EL (cell line): ENCODE data around the gene LDLRAD3.

ENCODE experiments used
- DNase-seq: peaks from one replicate; pipeline ENCODE4 v3.0.0-alpha.2; 2016

Gene LDLRAD3

DNA sequence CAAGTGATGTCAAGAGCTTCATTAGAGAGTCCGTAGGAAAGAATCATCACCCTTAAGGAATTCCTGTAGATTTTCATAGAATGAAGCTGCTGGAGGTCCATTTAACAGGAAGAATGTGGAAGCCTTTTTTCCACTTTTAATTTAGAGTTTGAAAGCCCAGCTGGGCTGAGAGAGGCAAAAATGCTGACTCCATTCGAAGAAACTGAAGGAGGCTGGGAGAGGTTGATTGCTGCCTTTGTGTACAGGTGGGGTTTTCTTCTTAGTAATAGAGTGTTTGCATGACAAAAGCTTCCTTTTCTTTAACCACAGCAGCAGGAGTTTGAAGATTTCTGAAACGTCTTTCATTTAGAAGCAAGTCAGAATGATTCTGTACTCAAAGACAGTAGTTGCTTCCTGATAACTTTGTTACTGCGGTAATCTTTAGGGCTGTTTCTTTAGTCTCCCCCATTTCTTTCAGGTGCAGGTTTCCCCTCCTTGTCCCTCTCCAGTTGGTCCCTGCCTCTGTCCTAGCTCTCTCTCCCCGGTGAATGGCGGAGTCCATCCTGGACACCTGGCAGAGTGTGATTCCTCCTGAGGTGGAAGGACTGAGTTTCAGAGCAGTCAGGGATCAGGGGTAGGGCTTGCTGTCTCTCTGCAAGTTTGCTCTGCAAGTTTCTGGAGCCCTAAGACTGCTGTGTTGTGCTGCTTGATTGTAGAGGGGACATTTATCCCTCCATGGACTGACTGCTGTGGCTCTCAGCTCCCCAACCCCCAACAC, 166.2 kb downstream of the LDLRAD3 start:
- no peak for DNase-seq

- no peak for DNase-seq
These were observed 167.0 kb downstream of the LDLRAD3 start for GRCh38 chr11:36110668-36111410.

DNA sequence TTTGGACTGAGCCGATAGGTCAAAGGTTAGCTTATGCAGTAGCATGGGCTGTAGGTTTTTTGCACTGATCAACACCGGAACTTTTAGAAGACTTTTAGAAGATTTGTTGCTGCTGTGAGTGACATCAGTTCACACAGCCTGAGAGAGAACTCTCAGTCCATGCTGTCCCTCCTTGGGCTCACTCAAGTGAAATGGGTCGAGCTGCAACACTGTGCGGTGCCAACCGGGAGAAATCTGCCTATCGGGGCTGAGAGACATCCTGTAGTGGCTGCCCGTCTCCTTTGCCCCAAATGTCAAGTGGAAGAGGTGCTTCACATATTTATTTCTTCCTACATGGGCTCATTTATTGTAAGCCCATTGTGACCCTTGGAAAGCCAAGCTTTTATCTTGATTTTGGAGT, 170.2 kb downstream of the LDLRAD3 start:
- no peak for DNase-seq

DNA sequence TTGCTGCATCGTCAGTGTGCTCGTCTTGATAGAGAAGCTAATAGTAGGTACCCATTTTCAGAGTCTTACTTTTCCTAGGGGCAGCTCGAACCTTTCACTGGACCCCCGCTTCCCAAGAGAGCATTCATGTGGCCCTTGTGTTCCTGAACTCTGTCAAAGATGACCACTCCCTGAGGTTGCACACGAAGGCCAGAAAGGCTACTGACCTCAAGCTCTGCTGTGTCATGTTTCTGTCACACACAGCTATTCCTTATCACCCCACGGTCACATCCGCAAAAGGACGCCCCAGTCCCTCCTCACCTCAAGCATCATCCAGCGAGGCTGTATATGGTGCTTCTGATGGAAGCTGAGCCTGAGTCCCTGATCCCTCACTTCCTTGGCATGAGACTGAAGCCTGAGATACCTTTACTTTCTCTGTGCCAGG, 171.5 kb downstream of the LDLRAD3 start:
- no peak for DNase-seq

- DNase-seq, result no peak
These were observed 172.3 kb downstream of the LDLRAD3 start for GRCh38 chr11:36116161-36116560.

- DNase-seq, result no peak
These were observed 174.2 kb downstream of the LDLRAD3 start for GRCh38 chr11:36118084-36118483.

- no peak for DNase-seq
These were observed 175.4 kb downstream of the LDLRAD3 start for GRCh38 chr11:36119300-36119699.

- DNase-seq, result no peak
These were observed 177.2 kb downstream of the LDLRAD3 start for GRCh38 chr11:36121054-36121453.

DNA sequence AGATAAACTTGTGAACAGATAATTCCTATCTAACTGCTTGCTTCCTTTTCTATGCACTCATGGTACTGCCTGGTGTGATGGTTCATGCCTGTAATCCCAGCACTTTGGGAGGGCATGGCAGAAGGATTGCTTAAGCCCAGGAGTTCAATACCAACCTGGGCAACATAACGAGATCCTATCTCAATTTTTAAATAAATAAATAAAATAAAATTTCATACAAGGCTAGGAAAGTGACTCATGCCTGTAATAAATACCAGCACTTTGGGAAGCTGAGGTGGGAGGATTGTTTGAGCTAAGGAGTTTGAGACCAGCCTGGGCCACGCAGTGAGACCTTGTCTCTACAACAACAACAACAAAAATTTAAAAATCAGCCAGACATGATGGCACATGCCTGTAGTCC, 178.8 kb downstream of the LDLRAD3 start:
- DNase-seq, result peak; percentile 33

DNA sequence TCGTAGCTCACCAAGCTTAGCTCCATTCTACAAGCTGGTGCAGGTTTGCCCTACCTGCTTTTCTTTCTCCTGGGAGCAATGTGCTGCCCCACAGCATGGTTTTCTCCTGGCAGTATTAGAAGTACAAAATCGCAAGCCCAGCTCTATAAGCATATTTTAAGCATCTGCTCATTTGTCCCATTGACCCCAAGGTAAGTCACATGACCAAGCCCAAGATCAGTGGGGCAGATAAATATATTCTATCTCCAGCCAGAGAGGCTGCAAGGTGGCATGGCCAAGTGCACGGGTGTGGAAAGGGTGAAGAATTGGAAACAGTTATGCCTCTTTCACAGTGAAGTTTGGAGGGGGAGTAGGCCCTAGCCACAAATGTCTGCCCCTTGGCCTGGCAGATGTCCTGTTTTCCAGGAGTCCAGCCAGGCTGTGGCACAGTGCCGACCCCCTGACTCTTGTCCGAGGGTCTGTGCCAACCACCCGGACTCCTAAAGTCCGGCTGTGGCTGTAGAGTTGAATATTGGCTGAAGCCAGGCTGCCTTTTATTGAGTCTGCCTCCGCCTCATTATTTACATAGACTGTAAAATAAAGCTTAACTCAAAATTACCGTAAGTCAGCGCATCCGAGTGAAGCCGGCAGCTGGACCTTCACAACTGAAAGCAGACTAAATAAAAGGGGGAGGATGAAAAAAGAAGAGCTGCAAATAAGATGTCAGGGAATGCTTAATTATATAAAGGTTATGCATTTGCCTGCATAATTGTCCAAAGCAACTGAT, 179.7 kb downstream of the LDLRAD3 start:
- peak; percentile 8 for DNase-seq

- no peak for DNase-seq
These were observed 182.8 kb downstream of the LDLRAD3 start for GRCh38 chr11:36126678-36127077.

DNA sequence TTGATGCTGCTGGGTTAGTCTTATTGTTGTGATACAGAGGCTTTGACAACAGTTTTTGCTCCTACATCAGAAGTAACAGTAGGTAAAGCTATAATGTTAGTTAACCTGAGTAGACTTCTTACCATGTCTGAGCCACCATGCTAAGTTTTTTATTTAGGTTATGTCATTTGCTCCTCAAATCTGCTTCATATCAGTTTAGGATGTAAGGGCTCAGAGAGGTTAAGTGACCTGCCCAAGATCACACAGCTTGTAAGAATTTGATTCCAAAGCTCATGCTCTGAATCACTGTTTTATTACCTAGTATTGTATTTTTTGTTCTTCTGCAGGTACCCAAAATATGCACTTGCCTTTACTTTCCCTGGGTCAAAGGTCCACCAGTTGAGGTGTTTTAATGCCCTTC, 183.7 kb downstream of the LDLRAD3 start:
- no peak for DNase-seq

- DNase-seq, result no peak
These were observed 186.1 kb downstream of the LDLRAD3 start for GRCh38 chr11:36129955-36130354.

DNA sequence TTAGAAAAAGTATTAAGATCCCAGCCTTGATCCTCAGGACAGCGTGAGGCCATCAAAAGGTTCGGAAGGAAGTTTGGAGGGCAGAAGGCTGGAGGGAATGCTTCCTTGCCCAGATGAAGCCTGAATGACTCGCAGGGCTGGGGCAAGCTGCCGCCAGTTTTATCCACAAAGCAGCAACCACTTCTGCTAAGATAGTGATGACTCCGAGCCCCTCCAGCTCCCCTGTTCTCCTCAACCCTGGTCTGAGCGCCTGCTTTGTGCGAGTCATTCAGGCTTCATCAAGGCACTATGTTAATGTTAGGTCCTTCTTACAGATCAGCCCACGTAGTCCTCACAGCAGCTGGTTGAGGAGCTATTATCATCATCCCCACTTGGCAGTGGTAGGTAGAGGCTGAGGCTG, 186.5 kb downstream of the LDLRAD3 start:
- DNase-seq, result peak; percentile 59

GRCh38 chr11:36131721-36132397, 188.0 kb downstream of the LDLRAD3 start:
- DNase-seq, result peak; percentile 45

GRCh38 chr11:36132940-36133339, 189.1 kb downstream of the LDLRAD3 start:
- DNase-seq, result no peak

- DNase-seq, result no peak
These were observed 191.2 kb downstream of the LDLRAD3 start for GRCh38 chr11:36135076-36135475.

DNA sequence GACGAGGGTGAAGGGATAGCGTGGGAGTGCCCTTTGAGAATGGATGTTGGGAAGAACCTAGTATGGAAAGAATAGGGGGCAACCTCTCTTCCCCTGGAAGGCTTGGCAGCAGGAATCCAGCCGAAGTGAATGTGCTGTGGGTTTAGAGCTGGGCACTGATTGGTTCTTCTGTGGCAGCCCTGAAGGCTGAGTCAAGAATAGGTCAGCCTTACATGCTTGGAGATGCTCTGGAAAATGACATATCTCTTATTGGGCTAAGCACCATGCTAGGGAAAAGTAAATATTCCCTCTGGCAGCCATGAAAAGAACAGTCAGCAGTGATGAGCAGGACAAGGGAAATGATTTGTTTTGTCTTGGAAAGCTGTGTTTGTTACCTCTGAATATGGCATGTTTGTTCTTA, 195.9 kb downstream of the LDLRAD3 start:
- DNase-seq, result no peak

DNA sequence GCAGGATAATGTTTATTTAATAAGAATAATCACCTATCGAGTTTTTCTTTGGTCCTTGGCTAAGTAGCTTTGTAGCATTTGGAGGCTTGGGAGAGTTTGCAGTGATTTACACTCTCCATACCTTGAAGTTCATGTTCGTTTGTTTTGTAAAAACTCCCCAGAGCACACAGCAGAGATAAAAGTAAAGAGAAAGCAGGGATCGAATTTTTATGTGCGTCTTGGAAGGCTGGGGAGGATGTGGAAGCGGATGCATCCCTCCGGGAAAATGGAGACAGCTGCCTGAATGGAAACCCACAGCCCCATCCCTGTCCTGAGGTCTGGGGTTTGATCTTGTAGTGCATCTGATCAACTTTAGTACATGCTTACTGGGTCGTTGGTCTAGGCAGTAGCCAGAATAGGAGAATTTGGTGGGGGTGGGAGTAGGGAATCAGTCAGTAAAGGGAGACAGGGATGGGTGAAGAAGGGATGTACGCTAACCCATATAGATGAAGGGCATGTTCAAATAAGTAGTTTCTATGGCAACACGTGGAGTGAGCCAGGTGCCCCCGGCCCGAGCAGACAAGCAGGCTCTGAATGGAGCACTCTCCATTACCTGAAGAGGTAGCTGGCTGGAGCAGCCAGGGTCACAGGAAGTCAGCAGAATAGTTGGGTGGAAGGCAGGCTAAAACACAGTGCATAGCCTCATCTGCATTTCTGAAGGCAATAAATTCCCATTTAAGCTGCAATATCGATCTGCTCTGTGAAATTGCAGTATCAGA, 197.5 kb downstream of the LDLRAD3 start:
- no peak for DNase-seq

DNA sequence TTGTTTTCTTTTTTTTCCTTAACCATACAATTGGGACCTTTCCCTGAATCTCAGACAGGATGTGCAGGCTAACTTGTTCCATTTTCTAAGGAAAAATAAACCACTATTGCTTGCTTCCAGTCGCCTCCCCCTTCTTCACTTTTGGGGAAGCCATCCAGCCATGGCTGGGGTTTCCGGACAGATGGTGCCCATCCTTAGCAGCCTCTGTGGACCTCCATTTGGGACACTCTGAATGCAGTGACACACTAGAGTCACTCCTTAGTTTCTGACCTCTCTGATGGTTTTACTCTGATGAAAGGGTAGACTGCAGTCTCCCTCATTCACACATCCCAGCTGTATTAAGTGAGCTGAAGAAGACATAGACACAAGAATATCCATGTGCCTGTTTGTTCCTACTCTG, 198.1 kb downstream of the LDLRAD3 start:
- DNase-seq, result no peak

DNA sequence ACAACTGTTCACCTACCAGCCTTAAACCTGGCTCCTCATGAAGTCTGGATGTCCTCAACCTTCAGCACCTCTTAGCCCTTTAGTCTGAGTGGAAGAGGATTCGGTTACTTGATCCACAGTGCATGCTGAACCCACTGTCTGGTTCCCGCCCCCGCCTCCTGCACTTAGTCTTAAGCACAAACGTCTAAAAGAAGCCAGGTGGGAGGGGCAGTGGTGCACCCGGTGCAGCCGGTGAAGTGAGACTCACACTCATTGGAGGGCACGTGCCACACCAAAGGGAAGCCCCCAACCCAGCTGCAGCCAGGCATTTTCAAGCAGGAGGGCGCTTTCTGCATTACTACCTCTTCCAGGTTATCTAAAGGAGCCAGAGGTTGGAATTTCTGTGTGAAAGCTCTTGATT, 198.6 kb downstream of the LDLRAD3 start:
- no peak for DNase-seq

- DNase-seq, result no peak
These were observed 199.0 kb downstream of the LDLRAD3 start for GRCh38 chr11:36142879-36143278.
